NCI-H1417 treated with DMSO at 0.1 percent for 48 hours (cell line): ENCODE data around the gene CAMK2A.

Experiments
- DNase-seq: peaks from one replicate; lab custom pipeline; 2025; lab: John Stamatoyannopoulos, UW

CAMK2A gene

DNA sequence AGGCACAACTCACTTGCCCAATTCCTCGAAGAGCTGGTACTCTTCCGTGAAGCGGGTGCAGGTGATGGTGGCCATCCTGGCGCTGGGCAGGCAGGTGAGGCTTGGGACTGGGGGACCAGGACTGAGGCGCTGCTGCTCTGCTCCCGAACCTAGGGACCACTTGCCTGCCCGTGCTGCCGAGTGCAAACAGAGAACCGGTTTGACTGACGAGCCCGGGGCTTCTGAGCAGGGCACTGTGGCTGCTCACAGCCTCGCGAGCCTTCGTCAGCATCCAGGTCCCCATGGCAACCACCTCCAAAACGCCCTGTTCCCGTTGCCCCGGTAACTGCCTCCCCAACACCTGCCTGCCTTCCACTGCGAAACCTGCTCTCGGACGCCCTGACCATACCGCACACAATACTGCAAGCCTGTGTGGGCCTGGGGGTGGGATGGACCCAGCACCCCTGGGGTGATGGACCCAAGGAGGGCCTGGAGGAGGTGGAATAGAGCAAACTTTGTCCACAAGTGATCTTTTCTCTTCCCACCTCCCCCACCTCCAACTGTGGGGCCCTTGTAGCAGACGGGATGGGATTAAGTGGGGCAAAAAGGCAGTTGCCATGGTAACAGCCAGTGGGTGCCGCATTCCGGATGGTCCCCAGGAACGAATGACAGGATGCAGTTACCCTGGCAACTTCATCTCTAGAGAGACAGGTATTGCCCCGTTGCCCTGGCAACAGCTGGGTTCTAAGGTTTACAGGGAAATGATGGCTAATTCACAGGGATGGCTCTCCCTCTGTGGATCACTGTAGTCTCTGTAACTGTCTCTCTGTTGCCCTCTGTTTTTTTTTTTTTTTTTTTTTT is at the start of gene CAMK2A:
CAMK2A (minus strand) TSS at position 223 of the 840 bp plus-strand sequence; CDS start at position 75, 148 bp downstream.
- DNase-seq, result peak; percentile 59

DNA sequence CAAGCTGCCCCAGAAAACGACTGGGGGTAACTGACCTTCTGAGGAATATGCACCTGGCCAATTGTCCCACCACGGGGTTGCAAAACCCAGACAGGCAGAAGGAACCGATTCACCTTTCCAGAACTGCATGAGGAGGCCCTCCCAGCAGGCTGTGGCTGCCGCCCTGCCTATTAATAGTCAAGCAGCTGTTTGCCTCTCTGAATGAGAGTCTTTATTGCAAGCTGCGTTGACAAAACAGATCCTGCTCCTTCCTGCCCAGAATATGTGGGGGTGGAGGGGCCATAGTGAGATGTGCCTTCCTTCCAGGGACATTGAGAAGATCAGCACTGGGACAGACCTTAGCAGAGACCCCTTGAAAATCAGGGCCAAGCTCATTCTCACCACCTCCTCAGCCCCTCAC is 49.6 kb upstream of the CAMK2A start:
- no peak for DNase-seq

DNA sequence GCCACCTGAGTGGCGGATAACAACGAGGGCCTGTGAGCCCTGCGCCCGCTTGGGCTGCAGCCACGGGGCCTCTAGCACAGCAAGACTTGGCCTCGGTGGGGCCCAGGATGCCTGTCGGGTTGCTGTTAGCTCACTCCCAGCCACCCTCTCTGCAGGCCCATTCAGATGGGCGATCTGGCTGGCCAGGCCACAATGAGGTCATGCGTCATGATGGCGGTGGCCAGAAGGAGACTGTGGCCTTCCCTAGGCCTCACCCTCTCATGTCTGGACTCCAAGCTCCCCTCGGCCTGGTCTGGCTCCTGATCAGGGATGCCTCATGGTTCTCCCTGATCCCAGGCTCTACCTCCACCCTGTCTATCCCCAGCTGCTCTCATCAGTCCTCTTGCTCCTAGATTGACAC is 49.0 kb upstream of the CAMK2A start:
- no peak for DNase-seq

DNA sequence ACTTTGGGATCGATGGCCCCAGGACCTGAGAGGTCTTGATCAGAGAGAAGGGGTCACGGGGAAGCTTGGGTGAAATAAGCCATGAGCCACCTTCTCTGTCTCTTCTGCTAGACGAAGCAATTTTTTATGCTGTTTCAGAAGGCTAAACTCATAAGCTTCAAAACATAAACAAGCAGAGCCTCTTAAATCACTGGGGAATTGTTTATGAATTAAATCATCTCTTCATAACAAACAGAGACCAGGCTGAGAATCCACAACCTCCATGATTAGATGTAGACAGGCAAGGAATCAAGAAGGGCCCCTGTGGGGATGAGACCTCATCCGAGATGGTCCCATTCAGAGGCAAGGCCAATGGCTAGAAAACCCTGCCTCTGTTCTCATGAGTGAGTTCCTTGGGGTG is 46.2 kb upstream of the CAMK2A start:
- DNase-seq, result no peak

DNA sequence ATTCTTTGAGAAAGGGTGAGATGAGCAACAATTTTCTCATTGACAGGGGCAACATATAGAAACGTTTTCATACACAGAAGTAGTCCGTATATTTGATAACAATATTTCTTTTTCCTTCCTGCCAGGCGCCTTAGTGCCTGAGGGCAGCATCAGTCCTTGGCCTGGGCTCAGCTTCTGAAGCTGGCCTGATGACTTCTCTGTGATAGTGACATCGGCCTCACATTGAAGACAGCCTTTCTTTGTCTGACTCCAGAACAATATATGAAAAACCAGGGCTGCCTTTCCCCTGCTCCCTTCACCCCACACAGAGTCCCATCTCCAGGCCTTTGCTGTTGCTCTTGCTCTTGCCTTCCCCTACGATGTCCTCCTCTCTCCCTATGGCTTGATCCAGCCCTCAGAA is 43.8 kb upstream of the CAMK2A start:
- no peak for DNase-seq

DNA sequence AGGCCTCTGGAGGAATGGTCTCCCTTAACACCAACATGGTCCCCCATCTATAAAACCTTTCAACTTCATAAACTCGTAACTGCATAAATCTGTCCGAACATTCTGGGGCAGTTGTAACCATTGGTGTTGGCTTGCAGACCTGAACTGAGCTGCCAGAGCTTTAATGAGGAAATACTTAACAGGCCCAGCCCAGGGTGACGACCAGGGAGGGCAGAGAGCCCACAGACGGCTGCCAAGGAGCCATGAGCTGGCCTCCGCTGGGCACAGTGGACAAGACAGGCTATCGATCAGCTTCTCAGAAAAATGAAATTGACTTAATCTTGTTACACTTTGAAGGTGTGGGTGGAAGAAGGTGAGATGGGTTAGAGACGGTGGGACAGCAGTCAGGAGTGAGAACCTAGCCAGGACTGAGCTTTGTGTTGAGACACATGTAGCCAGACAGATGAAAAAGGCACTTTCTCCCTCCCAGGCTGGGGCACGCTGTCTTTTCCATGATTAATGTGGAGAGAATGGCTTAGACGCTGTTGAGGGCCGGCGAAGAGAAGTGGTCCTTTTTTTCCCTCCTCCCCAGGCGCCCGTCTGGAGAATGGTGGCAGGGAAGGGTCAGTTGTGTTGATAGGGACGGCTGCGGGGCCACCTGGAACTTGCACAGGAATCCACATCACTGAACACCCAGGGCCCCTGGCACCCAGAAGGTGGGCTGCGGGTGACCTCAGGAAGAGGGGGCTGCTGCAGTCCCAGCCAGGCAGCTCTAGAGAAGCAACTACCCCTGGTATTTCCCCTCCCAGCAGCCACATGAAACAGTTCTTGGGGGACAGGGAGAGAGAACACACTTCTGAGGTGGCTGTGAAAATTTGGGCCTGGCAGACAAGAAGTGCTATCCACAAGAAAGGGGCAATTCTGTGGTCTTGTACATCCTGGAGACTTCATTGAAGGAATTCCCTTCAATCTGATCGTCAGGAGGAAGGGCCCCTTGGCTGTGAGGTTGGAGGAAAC is 40.6 kb upstream of the CAMK2A start:
- DNase-seq, result no peak

DNA sequence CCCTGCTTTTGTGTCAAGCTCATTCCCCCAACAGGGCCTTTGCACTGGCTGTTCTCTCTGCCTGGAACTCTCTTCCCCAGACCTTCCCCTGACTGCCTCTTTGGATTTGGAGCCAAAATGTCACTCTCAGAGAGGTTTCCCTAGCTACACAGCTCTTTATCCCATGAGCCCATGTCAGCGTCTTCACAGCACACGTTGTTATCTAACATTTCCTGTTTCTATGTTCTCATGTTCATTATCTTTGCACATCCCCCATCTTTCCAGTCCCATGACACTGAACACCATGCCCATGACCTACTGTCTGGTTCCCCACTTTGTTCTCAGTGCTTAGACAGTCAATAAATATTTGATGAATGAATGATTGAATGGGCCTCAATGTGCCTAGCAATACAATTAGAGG is 39.5 kb upstream of the CAMK2A start:
- no peak for DNase-seq

DNA sequence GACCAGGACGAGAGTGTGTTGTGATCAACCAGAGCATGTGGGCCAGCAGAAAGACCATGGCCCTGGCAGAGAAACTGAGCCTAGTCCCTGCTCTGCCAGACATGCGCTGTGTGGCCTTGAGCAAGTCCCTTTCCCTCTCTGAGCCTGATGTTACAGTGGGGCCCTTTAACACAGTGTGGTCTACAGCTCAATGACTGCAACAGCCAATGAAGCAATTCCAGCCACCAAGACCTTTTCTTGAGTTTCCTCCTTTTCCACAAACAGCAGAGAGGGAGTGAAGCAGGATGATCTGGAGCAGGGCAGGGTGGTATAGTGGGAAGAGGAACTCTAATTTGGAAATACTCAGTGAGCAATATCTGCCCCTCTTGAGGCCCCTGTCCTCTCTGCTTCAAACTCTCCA is 38.9 kb upstream of the CAMK2A start:
- DNase-seq, result no peak

DNA sequence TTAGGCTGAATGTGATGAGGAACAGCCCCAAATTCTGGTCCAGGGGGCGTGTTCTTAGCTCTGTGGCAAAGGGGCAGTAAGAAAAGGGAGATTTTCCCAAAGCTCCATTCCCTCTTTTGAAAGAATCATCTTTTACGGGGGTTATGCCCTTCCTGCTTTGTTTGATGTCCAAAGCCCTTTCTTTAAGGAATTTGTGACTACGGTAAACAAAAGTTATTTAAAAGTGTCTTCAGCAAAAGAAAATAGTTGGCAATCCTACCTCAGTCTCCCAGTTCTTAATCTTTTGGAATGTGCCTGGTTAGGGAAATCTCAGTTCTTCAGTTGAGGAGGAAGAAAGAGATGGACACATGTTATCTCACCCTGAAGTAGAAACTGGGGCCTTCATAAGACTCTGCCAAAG is 37.6 kb upstream of the CAMK2A start:
- no peak for DNase-seq

DNA sequence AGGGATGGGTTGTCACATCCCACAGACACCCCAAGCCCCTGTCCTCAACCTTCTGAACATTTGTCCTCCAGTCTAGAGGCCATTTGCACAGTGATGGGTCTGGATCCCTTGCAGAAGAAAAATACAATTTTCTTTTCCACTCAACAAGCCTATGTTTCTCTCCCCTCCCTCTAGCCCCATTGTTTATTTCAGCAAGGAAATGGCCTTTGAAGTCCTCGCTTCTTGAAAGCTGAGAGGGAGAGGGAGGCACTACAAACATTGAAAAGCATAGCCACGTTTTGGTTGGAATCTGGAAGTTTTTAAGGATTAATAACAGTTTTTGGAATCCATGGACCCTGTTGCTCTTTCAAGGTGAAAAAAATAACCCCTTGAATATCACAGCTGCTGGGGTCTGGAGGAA is 37.1 kb upstream of the CAMK2A start:
- no peak for DNase-seq

DNA sequence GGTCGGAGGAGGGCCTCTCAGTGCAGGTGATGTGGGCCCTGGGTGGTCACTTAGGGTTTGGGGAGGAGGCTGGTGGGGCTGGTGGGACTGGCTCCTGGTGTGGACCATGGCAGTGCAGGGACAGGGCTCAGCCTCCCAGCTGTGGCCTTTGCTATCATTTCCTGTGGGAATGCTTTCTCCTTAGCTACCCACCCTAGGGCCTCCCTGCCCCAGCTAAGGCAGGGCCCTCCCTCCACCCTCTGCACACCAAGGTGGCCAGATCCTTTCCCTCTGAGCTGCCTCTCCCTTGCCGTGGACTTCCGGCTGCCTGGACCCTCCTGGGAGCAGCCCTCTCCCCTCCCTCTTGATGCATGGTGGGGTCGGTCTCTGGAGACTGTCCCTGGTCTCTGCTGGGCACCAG is 35.9 kb upstream of the CAMK2A start:
- no peak for DNase-seq

DNA sequence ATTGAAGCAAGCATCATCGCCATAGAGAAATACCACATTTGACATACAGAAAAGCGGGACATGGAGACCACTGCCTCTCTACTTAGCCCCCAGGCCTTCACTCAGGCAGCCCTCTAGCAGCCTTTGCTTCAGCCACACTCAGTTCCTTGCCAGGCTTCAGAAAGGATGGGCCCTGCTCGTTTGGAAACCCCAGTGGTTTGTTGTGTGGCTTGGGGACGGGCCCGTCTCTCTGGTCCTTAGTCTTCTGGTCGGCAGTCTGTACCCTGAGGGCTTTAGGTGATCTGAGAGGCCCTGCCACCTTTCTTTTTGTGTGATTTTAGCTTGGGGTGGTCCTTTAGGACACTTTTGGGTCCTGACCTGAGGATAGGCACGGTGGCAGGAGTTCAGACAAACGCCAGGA is 34.2 kb upstream of the CAMK2A start:
- DNase-seq, result no peak

DNA sequence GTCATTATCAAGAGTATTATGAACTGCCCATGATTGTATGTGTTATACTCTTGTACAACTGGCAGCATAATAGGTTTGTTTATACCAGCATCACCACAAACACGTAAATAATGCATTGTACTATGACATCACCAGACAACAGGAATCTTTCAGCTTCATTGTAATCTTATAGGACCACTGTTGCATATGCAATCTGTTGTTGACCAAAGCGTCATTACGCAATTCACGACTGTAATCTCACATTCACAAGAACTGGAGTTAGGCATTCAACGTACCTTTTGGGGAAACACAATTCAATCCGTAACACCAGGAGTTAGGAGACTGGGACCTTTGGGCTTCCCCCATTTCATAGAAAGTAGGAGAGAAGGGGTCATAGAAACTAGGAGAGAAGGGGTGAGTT is 33.5 kb upstream of the CAMK2A start:
- DNase-seq, result no peak

DNA sequence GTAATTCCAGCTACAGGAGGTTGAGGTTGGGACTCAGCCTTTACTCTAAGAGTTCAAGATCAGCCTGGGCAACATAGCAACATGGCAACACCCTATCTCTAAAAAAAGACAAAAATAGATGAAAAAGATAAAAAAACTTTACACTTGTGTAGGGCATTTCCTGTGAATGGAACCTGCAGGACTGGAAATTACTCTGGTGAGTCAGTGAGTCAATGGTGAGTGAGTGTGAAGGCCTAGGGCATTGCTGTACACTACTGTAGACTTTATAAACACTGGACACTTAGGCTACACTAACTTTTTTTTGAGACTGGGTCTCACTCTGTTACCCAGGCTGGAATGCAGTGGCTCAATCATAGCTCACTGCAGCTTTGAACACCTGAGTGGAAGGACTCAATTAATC is 32.6 kb upstream of the CAMK2A start:
- no peak for DNase-seq

DNA sequence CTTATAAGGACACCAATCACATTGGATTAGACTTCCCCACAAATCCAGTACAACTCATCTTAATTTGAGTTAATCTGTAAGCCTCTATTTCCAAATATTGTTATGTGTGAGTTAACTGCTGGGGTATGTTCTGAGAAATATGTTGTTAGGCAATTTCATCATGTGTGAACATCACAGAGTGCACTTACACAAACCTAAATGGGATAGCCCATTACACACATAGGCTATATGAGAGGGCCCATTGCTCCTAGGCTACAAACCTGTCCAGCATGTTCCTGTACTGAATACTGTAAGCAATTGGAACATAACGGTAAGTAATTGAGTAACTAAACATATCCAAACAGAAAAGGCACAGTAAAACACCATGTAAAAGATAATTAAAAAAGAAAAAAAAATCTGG is 32.2 kb upstream of the CAMK2A start:
- DNase-seq, result no peak

DNA sequence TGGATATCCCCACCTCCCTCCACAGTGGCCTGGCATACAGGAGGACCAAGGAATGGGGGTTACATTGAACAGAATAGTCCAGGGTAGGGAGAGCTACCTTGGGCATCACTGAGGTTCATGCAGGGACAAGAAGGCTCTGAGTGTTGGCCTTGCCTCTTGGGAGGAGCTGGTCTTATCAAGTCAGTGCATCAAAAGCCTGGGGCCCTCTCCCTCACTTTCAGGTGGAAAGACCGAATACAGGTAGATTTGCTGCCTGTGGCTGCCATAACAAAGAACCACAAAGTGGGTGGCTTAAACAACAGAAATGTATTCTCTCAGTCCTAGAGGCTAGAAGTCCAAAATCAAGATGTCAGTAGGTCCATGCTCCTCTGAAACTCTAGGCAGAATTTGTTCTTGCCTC is 31.6 kb upstream of the CAMK2A start:
- no peak for DNase-seq

DNA sequence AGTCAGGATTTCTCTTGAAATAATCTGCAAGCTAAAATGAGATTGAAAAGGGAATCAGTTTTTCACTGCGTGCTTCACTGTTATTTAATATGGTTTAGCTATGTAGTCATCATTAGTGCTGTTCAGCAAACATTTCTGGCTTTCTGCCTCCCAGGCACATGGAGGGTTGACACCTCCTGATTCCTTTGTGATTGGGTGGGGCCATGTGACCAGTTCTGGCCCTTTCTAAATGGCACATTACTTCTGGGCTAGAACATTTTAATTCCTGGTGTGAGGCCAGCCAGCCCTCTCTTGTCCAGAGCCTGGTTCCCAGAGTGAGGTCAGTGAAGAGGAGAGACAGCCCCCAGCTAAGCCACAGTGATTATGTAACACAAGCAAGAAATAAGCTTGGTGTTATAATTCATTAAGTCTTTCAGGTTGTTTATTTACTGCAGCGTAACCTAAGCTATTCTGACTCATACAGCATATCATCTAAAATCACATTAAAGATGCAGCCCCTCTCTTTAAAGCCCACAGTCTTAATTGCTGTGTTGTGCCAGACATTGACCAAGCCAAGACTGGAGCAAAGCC is 30.6 kb upstream of the CAMK2A start:
- no peak for DNase-seq

DNA sequence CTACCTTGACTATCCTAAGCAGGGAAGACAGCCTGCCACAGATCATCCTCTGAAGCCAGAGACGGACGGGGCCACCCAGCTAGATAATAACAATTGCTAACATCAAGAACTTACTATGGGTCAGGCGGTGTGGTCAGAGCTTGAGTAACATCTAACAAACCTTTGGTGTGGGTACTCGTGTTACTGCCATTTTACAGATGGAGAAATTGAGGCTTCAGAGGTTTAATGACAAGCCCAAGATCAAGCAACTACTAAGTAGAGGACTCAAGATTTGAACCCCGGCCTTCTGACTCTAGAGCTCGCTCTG is 29.9 kb upstream of the CAMK2A start:
- DNase-seq, result no peak

DNA sequence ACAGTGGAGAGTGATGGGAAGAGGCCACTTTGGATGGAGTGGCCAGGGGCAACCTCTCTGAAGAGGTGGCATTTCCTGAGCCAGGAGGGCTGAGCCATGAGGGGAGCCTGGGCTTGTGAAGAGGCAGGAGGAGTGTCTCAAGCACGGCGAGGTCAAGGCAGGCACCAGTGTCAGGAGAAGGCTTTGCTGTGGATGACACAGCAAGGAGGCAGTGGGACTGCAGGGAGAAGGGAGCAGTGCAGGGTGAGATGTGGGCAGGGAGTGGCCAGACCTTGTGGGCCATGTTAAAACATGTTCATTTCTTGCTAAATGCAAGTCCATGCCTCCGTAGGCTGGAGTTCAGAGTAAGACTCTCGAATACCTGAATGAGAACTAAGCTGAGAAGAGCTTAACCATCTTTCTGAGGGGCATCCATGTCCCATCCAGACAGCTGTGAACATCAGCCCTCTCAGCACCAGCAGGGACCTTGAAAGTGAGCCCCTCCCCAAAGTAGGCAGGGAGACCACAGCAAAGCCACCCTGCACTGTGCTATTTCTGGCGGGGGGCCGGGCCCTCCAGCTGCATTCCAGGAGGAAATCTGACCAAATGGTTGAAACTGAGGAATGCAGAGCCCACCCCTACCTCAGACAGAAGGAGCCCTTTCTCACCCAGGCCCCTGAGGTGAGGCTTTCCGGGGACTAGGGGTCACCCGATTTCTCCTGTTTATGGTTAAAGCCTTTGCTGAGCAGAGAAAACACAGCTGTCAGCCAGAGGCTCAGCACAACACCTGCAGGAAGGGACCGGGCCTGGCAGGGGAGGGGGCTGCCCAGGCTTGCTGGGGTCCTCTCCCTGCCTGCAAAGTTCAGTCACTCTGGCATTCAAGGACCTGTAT is 29.3 kb upstream of the CAMK2A start:
- no peak for DNase-seq

DNA sequence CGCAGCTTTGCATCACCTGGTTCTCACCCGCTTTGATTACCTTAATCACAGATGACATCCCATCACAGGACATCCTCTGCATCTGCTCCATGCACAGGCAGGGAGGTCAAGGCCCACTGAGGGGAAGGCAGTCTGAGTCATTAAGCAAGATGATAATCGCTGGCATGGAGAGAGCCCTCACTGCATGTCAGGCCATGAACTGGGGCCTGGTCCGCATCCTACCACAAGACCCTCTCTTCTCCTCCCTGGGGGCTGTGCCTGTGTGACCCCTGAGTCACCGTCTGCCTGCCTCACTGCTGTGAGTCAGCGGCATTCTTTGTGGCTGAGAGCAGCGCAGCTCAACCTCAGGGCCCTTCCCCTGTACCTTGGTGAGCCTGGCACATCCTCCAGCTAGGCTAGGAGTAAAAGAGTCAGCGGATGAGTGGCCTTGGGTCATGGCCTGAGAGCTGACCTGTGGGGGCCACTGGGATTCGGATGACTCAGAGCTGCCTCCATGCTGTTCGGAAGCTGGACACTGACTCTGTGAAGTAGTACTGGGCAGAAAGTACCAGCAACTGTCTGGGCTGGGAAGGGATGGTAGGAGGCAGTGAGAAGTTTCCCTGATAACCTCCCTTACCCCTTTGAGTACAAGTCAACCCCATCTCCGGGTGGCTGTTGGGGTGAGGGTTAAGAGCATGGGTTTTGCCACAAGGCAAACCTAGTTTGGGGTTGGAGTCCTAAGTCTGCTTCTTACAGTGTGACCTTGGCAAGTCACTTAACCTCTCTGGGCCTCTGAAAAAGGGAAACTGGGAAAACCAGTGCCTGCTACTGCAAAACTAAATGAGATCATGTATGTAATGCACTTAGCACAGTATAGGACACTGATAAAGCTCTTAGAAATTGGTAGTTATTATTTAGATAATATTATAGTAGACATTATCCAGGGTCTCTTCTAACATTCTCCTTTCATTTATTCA is 27.8 kb upstream of the CAMK2A start:
- DNase-seq, result no peak

DNA sequence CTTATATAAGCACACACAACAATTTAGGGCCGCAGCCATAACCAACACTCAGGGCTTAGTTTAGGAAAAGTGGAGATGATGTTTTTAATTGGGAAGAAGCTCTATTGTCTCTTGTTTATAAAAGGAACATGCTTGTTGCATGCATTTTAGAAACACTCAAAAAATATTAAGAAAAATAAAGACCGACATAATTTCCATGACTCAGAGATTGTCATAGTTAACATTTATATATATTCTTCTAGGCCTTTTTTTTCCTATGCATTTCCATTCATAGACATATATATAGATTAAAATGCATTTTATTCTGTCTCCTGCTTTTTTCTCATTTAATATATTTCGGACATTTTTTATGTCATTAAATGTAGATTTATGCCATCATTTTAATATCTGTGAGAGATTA is 26.7 kb upstream of the CAMK2A start:
- DNase-seq, result no peak
